Prostate gland (tissue), 2 donors: ENCODE measurements around the gene GKAP1.
A peak's percentile ranks its signal among the peaks of the same experiment; 100 is the strongest.

Experiments used
- POLR2A ChIP-seq: fragments of 450-650 bp; IDR thresholded peaks from one replicate; pipeline ENCODE4 v1.6.1; 2016; ENCODE audit warnings: antibody characterized with exemption, mild to moderate bottlenecking
- TF ChIP-seq, protein P1 (sequence below), 4 experiments: fragments of 200-600 bp in 2 of 4; fragments of 450-650 bp in 2 of 4; sonication (generic) in 2 of 4; IDR thresholded peaks; 1 replicate in 3 of 4; 2 replicates in 1 of 4; pipeline ENCODE4 v1.5.1; 2016 to 2019; ENCODE audit warnings: antibody characterized with exemption in 4 of 4, mild to moderate bottlenecking in 2 of 4, moderate library complexity in 2 of 4

DNA sequence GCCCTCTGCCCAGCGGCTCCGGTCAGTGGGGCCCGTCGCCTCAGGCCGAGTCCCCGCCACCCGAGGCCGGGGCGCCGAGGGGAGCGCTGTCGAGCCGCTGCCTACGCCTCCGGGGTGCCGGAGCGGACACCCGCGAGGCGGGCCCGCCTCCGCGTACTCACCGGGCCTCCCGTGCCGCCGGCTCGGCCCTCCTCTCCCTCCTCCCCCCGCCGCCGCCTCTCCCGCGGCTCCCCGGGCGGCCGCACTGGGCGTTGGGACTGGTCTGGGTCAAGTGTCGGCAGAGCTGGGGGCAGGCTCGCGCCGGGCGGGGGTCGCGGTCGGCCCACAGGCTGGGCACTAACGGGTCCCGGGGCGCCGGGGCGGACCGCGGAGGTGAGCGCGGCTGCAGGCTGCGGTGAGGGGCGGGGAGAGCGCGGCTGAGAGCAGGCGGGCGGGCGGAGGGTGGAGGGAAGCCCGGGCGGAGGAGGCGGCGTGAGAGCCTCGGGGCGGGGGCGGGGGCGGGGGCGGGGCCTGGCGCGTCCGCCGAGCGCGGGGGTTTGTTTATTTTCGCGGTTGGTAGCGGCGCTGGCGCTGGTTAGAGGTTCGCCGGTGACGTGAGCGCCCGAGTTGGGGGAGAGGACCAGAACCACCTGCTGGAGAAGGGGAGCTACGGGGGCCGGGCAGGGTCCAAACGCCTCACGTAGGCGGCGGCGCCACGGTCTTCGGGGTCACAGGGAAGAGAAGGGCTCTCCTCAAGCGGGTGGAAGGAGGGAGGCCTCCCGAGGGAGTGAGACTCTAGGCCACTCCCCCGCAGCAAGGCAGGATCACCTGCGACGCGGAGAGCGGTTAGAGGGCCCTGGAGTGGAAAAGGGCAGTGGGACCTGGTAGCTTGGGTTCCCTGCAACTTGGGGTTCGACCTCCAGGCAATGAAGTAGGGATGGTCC is at the start of gene GKAP1:
- TF ChIP-seq, protein P1, sequence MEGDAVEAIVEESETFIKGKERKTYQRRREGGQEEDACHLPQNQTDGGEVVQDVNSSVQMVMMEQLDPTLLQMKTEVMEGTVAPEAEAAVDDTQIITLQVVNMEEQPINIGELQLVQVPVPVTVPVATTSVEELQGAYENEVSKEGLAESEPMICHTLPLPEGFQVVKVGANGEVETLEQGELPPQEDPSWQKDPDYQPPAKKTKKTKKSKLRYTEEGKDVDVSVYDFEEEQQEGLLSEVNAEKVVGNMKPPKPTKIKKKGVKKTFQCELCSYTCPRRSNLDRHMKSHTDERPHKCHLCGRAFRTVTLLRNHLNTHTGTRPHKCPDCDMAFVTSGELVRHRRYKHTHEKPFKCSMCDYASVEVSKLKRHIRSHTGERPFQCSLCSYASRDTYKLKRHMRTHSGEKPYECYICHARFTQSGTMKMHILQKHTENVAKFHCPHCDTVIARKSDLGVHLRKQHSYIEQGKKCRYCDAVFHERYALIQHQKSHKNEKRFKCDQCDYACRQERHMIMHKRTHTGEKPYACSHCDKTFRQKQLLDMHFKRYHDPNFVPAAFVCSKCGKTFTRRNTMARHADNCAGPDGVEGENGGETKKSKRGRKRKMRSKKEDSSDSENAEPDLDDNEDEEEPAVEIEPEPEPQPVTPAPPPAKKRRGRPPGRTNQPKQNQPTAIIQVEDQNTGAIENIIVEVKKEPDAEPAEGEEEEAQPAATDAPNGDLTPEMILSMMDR (IDR thresholded peaks at IDR 0.05): peak in 2 of 4 experiments; percentile 13 to 49
- peak; percentile 8 for TF ChIP-seq POLR2A
